ENCODE results near the gene IFI27L1.

The IFI27L1 gene

DNA sequence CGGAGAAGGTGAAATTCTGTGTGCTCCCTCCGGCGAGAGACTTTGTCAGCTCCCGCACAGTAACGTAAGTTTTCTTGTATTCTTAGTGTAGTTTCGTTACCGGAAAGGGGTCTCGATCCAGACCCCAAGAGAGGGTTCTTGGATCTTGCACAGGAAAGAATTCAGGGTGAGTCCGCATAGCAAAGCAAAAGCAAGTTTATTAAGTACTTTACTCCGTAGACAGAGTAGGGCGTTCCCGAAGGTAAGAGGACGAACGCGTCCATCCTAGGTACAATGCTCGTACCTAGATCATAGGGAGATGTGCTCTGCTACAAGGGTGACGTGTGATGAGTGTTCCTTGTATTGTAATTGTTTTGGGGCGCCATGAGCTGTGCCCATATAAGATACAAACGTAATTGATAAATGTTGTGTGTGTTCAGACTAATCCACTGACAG is 293 bp downstream of the IFI27L1 start:
- no peak for DNase-seq

DNA sequence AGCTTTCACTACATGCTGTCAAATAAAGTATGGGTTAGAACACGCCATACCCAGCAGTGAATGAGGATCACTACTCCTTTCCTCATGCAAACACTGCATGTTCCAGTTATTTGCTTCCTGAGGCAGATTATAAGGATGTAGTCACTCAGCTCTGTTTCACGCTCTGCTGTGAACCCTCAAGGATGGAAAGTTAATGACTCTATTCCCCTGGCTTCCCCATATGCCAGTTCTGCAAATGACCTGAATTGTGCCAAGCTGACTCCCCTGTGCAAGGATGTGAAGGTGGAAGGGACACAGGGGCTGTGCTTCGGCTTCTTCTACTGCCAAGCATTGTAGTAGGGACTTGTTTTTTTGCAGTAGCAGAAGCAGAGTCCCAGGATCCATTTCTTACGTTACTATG is 6.8 kb downstream of the IFI27L1 start:
- no peak for DNase-seq

DNA sequence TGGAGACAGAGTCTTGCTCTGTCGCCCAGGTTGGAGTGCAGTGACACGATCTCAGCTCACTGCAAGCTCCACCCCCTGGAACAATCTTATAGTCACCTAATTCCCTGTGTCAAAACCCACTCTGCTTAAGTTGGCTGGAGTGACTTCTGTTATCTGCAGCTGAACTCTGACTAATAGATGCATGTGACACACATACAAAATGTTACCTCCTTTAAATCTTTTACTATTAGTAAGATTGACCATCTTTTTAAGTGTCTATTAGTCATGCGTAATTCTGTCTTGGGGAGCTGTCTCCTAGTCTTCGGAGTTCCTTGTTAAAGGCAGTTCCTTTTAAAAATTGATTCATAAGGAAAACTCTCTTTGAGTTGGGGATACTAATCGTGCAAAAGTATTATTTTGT is 7.4 kb downstream of the IFI27L1 start:
- DNase-seq = no peak

DNA sequence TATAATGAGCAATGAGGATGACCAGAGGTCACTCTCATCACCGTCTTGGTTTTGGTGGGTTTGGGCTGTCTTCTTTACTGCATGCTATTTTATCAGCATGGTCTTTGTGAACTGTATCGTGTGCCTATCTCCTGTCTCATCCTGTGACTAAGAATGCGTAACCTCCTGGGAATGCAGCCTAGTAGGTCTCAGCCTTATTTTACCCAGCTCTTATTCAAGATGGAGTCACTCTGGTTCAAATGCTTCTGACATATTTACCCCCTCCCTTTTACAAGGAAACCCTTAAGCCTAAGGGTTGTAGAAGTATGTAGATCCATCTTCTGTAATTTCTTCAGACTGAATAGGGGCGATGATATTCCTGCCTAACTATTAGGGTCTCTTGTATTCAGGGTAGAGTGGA is 8.4 kb downstream of the IFI27L1 start:
- DNase-seq = no peak

DNA sequence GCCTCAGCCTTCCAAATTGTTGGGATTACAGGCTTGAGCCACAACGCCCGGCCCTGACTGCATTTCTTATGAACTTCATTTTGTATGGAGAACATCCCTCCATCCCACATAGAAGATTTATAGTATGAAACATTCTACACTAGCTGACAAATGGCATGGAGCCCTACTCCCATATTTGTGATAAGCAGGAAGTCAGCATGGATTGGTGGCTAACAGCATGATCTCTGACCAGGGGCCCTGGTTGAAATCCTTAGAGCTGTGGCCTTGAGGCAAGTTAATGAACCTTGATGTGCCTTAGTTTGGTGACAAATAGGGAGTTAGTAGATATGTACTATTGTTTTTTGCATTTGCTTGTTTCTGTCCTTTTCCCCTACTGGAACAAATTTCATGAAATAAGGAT is 12.3 kb downstream of the IFI27L1 start:
- no peak for DNase-seq

DNA sequence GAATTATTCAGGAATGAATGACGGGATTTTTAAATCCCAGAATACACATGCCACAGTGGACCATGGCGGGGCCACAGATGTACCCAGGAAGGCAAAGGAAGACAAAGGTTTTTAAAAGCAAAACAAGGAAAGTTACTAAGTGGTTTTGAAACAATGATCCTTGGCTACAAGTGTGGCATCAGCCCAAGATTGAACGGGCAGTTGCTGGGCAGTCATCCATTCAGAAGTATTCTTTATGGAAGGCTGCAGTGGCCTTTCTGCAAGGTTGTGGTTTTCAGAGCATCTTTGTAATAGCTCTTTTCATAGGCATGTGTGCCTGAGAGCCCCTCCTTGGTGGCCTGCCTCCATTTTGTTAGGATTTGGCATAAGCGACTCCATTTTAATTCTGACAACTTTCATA is 16.0 kb downstream of the IFI27L1 start:
- no peak for DNase-seq

DNA sequence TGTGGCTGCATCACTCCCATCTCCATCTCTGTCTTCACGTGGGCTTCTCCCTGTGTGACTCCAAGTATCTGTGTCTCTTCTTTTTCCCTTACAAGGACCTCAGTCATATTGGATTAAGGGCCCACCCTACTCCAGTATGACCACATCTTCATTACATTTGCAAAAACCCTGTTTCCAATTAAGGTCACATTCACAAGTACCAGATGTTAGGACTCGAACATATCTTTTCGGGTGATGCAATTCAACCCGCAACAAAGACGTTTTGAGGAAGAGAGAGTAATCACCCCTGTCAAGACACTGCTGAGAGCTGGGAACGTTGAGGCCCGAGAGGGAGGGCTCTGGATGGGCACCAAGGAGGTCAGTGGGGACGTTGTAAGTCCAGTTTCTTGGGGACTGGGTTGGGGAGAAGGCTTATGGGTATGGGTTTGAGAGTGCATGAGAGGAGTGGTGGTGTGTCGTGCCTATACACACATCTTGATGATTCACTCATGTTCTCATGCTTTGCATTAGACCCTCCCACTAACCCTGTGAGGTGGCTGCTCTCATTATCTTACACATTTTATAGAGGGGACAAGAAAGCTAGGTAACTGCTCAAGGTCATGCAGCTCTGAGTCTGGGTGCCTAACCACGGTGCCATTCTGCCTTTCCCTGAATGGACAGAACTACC is 17.3 kb downstream of the IFI27L1 start:
- DNase-seq = no peak

DNA sequence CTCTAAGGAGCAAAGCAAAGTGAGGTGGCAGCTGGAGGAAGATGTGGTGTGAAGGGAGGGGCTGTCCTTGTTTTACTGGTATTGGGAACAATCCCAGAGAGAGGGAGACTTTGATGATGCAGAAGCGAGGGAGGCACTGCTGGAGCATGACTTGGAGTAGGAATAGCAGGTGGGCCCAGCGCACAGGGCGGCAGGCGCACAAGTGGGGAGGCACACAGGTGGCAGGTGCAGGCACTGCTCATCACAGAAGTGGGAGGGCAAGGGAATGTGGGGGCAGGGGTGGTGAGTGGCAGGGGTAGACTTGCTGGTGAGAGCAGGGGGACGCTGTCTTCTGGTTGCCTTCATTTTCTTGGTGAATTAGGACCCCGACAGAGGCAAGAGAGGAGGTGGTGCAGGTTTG is 17.9 kb downstream of the IFI27L1 start:
- no peak for DNase-seq

DNA sequence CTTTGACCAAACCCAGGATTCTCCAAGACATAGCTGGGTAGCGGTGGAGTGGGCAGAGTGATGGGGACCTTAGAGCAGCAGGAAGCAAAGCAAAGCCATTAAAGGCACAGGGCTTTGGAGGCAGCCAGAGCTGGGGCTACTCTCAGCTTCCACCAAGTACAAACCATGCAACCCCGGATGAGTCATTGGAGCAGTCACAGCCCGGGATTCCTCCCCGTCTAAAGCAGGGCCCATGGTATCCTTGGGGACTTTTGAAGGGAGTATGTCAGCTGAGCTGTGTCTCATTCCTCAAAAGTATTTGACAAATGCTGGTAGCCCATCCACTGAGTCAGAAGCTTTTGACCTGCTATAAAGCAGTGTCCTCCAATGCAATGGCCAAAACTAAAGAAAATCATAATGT is 19.7 kb downstream of the IFI27L1 start:
- DNase-seq = no peak

DNA sequence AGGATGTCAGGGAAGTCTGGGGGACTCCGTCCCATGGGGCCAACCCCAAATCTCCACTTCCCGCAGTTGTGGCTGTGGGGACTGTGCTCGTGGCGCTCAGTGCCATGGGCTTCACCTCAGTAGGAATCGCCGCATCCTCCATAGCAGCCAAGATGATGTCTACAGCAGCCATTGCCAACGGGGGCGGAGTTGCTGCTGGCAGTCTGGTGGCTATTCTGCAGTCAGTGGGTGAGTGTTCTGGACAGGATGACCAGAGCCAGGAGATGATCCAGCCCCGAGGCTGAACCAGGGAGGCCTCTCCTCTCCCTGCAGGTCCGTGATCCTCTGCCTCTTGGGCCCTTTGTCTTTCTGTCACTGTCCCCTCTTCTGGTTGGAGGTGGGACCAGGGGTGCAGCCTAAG is 20.6 kb downstream of the IFI27L1 start:
- DNase-seq = no peak

DNA sequence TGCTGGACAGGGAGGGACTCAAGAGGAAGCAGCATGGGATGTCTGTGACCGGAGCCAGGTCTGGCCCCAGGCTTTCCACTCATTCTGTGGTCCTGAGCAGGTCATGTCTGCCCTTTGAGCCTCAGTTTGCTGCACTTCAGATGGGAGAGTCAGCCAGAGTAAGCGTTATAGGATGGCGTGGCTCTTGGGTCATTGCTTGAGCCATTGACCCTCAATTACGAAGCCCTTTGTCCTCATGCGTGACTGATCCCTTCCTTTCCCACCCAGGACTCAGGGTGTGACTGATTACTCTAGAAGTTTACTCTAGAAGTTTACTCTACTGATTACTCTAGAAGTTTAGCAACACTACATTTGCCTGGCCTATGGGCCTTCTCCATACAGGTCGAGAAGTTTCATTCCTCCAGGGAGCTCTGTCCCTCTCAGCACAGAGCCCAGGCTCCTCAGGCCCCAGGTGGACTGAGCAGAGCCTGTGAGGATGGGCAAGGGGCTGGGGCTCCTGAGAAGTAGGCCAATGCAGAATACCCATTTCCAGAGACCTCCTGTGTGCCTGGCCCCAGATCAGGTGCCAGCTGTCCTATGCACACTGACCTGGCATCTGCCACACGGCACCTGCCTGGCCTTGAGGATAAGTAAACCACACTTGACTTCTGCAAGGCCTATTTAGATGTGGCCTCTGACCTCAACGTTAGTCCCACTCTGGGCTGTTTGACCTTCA is 21.8 kb downstream of the IFI27L1 start:
- DNase-seq = no peak

DNA sequence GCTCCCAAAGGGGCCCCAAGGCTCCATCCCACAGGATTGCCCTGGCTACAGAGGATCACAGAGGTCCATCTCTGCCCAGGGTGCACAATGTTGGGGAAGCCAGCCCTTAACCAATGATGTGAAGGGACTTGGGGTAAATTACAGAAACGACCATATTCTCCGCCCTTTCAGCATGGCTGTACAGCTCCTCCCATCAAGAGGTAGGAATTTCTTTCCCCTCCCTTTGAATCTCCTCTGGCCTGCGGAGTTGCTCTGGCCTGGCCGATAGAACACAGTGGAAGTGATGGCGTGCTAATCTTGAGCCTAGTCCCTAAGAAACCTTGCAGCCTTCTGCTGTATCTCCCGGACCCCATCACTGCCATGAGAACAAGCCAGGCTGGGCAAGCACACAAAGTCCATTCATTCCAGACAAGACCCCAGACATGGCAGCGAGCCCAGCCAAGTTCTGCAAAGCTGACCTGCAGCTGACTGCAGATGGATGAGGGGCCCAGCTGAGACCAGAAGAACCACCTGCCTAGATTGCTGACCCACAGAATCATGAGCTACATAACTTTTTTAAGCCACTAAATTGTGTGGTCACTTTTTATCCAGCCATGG is 22.5 kb downstream of the IFI27L1 start:
- DNase-seq = no peak

DNA sequence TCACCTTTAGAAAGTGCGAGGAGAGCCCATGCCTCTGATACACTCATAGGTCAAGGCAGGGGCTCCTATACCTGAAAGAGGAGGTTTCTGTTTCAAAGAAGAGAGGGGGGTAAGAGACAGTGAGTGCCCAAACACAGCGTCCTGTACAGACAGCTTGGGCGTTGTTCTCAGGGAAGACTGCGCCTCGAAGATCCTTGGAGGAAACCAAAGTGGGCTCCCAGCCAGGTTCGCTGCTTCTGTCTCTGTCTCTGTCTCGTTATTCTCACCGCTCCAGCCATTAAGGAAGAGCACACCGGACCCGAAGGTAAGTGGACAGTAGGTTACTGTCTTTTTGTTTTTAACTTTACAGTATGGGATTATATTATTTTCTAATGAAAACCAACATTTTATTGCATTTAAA is 23.6 kb downstream of the IFI27L1 start:
- no peak for DNase-seq

DNA sequence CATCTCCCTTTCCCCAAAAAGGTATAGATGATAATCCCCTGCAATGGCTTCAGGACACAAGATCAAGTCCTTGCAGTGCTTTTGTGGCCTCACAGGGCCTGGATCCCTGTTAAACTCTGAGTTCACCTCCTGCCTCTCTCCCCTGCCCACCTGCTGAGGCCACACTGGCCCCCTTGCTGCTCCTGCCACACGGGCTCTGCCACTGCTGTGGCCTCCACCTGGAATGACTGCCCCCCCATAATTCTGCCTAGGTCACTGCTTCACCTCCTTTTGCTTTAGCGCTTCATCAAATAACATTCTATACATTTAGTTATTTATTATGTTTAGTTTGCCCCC is 28.8 kb downstream of the IFI27L1 start:
- DNase-seq = no peak

DNA sequence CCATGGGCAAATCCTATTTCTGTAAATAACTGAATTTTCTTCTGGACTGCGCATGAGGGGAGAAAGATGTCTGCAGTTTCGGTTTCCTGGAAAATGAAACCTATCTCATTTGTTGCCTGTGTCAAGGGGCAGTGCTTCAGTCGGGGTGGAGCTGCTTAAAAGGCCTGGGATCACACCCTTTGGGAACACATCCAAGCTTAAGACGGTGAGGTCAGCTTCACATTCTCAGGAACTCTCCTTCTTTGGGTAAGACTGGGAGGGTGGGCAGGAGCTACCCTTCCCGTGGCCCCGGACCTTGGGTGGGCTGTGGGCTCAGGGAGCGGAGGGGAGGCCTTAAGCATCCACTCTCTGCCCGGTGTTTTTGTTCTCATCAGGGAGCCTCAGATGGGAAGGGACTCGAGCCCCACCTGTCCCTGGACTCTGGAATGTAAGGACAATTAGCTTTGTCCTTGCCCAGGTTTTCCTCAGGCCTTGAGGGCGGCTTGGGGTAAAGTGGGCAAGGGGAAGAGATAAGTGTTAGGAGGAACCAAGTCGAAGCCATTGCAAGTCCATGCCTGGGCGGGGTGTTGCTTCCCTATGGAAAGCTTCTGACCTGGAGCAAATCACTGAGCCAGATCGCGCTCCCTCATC is 29.6 kb downstream of the IFI27L1 start, which contains the start of gene IFI27:
TSS of gene IFI27 (plus strand) at position 185 of the 630 bp plus-strand sequence.
- no peak for DNase-seq

DNA sequence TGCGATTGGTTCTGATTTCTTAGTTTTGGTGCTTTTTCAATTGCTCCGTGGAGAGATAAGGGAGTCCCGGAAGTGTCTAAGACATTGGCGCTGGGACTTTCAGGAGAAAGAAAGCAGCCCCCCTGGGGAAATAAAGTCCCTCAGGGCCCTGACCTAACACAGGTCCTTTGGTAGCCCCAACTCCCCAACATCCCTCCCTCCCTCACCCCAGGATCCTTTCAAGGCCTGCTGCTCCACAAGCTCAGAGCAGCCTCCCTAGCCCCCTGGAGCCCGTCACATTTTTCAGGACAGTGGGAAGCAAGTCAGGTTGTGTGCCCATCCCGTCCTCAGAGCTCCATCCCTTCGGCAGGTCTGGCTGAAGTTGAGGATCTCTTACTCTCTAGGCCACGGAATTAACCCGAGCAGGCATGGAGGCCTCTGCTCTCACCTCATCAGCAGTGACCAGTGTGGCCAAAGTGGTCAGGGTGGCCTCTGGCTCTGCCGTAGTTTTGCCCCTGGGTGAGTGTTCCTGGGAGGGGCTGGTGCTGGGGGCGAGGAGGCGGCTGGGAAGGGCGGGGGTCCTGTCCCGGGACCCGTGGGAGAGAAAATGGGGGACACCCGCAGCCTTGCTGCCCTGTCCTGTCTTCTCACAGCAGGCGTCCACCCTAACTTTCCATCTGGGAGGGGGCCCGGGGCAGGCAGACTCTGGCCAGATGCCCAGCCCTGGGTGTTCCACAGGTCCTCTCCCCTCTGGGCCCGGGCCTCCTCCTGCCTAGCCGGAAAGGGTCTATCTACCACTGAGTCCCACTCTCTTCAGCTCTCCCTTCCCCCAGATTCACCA is 30.4 kb downstream of the IFI27L1 start:
- no peak for DNase-seq

DNA sequence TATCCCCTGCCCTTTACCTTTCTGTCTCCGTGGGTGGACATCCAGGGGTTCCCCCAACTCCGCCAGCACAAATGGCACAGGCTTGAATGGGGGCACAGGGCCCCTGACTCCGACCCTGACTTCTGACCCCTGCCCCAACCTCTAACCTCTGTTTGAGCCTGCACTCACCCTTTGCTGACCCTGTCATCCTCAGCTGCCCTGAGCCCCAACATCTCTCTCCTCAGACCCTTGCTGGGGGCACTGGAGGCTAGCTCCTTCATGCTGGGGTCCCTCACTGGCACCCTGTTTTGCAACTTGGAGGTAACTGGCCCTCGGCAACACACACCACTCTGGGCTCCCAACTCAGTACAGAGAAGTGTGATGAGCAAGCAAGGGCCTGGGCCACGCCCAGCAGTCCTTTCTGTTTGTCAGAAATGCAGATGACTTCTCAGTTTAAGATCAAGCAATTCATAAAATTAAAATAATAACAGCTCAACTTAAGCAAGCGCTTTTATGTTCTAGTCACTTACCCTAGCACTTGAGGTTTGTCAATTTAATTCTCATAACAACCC is 31.5 kb downstream of the IFI27L1 start:
- DNase-seq = no peak

DNA sequence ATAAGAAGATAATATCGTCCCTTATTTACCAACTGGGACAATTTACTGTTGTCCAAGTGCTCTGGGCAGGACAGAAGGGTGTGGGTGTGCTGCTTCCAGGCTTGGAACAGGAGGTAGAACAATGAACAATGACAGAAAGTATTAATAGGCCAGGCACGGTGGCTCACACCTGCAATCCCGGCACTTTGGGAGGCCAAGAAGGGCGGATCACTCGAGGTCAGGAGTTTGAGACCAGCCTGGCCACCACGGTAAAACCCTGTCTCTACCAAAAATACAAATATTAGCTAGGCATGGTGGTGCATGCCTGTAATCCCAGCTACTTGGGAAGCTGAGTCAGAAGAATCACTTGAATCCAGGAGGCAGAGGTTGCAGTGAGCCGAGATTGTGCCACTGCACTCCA is 32.0 kb downstream of the IFI27L1 start:
- no peak for DNase-seq

DNA sequence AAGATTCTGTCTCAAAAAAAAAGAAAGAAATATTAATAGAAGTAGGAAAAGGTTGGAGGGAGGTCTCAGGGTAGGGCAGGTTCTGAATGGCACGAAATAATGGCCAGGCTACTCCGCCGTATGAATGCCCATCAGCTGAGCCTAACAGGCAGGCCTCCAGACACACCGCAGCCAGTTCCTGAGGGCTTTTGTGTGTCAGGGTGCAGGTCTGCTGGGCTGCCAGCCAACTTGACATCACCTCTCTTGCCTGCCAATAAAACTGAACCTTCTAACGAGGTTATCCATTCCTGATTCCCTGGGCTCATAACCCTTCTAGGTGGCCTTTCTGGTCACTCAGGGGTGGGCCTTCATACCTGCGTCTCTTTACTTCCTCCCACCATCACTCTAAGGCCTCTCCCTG is 32.4 kb downstream of the IFI27L1 start:
- no peak for DNase-seq

DNA sequence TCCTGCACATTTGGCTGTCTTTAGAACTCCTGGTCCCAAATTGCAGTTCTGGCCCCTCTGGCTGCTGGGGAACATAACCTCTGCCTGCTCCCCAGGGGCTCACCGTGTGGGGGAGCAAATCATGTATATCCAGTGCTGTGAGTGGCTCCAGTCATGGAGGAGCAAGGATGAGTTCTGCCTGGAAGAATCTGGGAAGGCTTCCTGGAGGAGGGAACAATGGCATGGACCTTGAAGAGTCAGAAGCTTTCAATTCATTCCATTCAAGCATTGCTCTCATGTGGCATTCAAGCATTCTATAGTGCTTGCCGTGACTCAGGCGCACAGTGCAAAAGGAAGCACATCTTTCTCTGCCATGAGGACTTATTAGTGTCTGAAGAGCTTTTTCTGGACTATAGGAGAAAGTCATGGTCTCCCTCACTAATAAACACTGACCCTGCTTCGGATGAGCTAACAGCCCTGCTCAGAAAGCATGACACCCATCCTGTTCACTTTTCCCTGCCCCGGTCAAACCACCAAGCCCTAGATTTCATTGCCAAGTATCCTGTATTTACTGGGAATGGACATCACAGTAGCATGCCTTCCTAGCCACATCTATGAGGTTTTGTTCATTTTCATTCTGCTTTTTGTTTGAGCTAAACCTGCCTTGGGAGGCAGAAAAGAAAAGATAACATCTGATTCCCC is 32.9 kb downstream of the IFI27L1 start:
- no peak for DNase-seq

DNA sequence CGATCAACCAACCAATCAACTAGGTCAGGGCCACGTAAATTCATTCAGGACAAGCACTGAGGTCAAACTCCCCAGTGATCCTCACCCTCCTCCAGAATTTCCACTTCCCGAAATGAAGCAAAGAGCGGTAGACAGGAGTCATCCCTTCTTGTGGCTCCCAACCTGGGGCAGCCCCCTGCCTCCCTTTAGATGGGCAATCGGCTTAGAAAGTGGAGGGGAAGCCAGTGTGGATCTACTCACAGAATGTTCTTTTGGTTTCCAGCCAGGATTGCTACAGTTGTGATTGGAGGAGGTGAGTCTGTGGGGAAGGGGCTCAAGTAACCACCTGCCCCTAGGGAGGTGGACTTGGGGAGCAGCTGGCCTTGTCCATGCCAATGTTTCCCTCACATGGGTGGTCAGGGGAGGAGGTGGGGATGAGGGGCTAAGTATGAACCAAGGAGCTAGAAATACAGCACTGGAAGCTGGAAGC is 33.5 kb downstream of the IFI27L1 start:
- DNase-seq = no peak

DNA sequence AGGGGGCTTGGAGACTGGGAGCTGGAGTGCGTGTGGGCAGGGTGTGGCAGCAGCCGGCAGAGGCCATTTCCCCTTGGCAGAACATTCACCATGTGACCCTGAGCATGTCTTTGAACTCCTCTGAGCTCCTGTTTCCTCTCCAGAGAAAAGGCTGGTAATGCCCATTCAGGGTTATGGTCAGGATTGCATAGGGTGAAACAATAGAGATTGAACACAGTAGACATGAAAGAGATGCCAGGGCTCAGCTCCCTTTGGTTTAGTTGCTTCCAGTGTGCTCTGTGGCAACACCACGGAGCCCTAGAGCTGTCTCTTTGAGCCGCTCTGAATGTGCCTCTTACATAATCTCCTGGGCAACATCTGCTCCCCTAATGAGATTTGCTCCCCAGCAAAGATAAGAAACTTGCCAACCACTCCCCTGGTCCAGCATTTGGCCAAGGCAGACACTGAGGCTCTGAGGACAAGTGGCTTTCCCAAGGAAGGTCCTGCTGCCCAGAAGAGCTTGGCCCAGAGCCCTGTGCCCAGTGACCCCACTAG is 34.0 kb downstream of the IFI27L1 start:
- DNase-seq = no peak
